Activated CD8-positive, alpha-beta memory T cell treated with anti-CD3 and anti-CD28 coated beads for 24 hours (primary cell): ENCODE results near the gene METAP1D.
"Not testable (repeated sequence)": the region's sequence is repeated elsewhere in the genome, so short reads cannot be mapped to it uniquely, and the experiment has no call there.

Experiments used
- DNase-seq: peaks from one replicate; pipeline ENCODE4 v3.0.0-alpha.2; 2020

Gene METAP1D

DNA sequence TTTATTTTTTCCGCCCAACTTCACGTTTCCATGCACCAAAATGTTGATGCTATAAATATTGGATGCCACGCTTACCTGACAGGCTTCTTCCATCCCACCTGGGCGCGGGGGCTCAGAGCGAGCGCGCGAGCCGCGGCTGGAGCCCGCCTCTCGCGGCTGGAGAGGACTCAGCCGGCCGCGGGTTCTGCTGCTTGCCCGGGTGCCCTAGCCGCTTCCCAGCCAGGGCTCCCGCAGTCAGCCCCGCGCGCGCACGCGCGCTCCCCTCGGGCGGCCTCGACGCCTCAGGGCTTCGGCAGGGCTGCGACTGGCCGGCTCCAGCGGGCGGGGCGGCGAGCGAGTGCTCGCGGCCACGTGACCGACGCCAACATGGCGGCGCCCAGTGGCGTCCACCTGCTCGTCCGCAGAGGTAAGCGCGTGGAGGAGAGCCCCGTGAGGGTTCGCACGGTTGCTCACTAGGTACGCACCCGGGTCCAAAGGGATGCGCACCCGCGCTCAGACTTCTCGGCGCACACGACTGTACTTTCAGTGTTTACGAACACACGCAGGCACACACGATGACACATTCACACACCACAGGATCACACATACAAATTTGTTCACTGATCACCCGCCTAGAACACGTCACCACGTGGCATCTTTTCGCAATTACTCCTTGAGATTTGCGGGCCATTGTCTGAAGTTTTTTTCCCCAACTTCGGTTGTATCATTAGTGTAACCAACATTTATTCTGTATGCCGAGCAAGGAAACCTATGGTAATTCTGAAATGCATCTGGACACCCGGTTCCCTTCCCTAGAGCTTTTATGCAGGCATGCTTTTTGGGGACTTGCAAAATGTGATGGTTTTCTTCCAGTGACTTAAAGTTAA is at the start of gene METAP1D:
METAP1D (plus strand) TSS at position 350 of the 866 bp plus-strand sequence; CDS start at position 367, 17 bp downstream.
- peak; percentile 94 for DNase-seq

DNA sequence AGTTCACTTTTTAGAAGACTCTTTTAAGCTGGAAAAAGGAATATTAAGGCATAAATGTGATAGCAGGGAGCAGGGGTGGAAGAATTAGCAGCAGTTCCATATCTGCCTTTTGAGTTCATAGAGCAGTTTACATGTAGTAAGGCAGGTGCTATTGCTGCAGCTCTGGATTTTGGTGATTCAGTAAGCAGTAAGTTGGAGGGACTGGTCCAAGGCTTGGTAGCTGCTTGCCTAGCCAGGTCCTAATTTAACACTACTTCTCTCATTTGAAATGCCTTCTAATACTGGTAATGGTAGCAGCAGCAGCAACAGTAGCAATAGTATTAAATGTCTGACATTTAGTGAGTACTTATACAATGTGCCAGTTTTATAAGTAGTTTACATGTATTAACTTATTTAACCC is 47.5 kb upstream of the METAP1D start:
- DNase-seq: no peak

DNA sequence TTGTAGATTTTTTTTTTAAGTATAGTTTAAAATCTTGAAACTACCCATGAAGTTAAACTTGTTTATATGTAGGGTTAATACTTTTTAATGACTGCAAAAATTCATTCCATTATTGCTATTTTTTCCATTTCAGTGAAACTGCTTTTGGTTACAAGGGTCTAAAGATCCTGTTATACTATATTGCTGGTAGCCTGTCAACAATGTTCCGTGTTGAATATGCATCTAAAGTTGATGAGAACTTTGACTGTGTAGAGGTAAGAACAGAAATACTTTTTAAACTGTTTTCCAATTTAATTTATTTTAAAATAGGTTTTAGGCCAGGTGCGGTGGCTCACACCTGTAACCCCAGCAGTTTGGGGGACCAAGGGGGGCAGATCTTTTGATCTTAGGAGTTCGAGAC is 47.0 kb upstream of the METAP1D start:
- no peak for DNase-seq

DNA sequence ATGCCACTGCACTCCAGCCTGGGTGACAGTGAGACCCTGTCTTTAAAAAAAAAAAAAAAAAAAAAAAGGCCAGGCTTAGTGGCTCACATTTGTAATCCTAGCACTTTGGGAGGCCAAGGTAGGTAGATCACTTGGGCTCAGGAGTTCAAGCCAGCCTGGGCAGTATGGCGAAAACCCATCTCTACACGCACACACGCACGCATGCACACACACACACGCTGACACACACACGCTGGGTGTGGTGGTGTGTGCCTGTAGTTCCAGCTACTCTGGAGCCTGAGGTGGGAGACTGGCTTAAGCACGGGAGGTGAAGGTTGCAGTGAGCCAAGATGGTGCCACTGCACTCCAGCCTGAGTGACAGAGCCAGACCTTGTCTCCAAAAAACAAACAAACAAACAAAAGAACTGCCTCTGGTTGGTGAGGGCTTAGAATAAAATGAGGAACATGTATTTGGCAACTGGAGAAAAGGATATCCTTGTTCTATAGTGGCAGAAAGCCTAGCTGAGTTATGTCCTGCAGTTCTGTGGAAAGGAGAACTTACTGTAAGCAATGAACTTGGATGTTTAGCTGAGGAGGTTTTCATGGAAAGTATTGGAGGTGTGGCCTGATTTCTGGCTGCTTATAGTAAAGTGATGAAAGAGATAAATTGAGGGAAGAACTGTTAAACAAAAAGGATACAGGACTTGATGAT is 43.5 kb upstream of the METAP1D start:
- no peak for DNase-seq

DNA sequence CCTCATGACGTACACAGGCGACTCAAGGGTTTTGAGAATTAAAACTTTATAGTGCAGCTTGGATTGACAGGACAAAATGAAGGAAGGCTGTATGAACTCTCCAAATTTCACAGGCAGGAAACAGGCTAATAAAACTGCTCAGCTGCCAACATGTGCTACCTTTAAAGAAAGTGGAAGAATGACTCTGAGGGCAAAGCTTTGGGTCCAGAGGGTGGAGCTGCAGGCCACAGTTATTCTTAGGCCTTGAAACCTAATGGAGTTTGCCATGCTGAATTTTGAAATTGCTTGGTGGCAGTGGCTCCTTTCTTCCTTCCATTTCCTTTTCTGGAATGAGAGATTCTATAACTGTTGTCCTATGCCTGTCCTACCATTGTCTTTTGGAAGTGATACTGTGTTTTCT is 42.7 kb upstream of the METAP1D start:
- DNase-seq: no peak

DNA sequence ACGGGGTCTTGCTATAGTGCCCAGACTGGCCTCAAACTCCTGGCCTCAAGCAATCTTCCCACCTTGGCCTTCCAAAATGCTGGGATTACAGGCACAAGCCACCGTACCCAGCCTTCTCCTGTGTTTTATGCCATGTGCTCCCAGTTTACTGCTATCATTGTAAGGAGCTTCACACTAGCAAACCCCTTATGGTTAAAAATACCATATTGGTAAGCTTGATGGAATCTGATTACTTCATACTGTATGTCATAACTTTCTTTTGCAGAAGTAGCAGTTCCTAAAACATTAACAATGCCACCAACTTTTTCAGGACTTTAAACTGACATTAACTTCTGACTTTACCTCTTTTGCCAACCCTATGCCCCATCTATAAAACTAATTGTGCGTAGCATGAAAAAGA is 41.3 kb upstream of the METAP1D start:
- DNase-seq: no peak

DNA sequence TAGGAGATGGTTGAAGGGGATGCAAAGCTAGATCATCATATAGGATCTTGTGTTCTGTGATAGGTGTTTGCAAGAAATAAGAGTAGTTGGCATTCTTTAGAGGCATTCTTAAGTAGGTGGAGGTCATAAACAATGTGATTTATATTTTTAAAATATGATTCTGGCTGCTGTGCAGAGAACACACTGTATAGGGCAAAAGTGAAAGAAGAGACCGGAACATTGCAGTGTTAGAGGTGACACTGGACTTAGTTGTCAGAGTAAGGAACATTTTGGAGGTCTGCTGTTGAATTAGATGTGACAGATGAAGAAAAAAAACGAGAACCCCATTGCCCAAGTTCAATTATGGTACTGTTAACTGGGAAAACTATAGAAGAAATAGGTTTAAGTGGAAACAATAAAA is 39.8 kb upstream of the METAP1D start:
- no peak for DNase-seq

DNA sequence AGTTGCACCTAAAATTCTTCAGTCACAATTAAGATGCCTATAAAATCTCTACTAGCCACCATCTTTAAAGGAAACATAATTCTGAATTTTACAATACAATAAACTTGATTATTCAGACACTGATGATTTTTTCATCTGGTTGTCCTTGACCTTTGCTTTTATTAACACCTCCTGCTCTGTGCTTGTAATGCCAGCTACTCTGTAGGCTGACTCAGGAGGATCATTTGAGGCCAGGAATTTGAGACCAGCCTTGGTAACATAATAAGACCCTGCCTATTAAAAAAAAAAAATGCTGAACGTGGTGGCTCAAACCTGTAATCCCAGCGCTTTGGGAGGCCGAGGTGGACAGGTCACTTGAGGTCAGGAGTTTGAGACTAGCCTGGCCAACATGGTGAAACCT is 39.2 kb upstream of the METAP1D start:
- no peak for DNase-seq

DNA sequence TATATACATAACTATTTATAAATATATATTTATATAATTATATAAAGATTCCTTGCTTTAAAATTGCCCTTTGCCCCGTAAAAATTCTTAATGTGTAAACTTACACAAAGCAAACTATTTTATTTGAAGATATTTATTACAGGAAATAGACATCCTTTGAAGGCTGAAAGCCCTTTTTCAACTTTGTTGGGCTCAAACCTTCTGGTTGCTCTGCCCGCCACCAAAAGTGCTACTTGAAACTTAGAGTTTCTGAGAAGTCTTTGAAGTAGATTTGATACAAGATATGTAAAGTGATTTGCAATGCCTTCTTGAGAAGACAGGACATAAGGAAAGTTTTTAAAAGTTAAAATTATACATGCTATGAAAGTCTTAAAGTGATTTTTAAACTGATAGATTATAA is 36.6 kb upstream of the METAP1D start:
- DNase-seq: no peak

DNA sequence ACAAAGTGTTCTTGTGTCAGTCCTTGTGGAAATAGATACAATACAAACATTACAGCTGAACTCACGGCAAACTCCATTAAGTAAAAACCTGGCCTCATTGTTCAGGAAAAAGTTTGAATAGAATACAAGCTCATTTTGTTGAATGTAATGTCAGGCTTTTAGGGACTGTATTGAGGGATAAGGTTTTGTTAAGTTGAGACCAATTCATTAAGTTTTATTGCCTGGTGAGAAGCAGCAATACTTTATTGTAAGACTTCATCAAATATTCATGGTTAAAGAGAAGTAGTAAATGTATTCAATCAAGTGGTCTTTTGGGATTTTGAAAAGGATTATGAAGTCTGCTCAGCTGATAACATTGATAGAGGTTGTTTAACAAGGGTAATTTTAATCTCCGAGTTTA is 35.4 kb upstream of the METAP1D start:
- DNase-seq: no peak

DNA sequence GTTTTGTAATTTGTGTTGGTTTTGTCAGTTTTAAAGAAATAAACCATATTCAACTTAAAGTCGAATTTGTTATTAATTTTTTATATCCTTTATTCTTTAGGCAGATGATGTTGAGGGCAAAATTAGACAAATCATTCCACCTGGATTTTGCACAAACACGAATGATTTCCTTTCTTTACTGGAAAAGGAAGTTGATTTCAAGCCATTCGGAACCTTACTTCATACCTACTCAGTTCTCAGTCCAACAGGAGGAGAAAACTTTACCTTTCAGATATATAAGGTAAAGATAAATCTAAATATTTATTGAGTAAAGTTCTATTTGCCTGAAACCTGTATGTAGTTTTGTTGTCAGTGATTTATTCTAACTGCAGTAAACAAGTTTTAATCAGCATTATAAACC is 34.5 kb upstream of the METAP1D start:
- no peak for DNase-seq

DNA sequence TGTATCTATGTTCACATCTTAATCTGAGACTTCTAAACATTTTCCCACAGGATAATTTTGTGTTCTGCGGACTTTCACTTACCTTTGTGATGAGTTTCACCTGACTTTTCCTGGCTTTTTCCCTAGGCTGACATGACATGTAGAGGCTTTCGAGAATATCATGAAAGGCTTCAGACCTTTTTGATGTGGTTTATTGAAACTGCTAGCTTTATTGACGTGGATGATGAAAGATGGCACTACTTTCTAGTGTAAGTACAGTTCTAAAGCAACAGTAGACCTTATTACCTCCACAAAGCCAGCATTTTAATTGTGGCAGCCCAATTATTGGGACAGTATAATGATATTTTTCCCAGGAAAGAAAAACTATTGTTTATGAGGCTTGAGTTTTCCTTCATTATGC is 34.1 kb upstream of the METAP1D start:
- DNase-seq: no peak

DNA sequence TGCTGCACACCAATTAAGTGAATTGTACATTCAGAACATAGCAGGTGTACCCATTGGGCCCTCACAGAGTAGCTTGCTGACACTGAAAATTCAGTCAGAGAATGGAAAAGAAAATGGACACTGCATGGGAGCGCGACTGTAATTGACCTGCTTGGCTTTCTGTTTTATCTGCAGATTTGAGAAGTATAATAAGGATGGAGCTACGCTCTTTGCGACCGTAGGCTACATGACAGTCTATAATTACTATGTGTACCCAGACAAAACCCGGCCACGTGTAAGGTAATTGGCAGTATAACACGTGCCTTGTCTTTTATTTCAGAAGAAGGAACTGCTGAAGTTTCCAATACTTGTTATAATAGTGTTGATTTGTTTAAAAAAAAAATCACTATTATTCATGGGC is 33.5 kb upstream of the METAP1D start:
- no peak for DNase-seq

DNA sequence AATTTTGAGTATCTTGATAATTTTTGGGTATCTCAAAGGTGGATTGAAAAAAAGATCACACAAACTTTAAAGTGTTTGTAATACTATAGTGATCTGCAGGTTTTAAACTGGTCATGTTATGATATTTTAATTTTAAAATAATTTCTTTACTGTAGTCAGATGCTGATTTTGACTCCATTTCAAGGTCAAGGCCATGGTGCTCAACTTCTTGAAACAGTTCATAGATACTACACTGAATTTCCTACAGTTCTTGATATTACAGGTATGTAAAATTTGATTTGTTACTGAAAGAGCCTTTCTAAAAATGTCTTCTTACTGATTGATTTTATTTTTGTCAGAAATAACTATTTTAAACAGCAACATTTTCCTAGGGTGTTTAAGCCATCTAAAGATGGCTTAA is 33.1 kb upstream of the METAP1D start:
- DNase-seq: no peak

DNA sequence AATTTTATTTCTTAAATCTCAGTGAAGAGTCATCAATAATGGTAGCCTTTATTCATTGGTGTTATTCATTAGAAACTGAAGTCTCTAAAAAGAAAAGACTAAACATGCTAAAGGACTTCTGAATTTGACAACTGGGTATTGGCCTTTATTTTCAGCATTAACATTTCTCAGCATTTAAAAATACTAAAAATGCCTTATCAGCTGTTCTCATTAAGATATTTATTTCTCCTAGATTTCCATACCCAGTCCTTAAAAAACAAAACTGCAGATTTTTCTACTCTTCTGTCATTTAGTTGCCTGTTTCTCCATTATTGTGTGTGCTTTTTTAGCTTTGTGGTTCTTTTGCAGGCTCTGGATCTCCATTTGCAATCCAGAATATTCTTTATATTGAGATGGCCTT is 31.2 kb upstream of the METAP1D start:
- DNase-seq: no peak

DNA sequence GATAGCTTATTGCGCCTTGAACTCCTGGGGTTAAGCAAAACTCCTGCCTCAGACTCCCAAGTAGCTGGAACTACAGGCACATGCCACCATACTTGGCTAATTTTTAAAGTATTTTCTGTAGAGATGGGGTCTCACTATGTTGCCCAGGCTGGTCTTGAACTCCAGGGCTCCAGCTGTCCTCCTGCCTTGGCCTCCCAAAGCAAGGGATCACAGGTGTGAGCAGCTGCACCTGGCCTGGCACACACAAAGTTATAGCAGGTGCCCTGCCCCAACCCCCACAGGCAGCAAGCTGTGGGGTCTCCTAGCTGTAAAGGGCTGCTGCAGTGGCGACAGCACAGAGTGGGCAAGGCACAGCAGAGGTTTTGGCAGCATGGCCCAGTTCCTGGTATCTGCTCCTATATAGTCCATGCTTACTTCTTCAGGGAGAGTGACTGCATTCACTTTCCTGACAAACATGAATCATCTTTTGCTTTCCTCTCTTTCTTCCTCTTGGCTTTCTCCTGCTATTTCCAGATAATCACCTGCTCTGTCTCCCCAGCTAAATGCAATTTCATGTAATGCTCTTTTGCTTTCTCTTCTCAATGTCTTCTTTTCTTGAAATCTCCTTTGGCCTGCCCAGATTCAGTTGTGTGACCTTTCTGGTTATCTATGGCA is 27.3 kb upstream of the METAP1D start:
- DNase-seq: no peak

DNA sequence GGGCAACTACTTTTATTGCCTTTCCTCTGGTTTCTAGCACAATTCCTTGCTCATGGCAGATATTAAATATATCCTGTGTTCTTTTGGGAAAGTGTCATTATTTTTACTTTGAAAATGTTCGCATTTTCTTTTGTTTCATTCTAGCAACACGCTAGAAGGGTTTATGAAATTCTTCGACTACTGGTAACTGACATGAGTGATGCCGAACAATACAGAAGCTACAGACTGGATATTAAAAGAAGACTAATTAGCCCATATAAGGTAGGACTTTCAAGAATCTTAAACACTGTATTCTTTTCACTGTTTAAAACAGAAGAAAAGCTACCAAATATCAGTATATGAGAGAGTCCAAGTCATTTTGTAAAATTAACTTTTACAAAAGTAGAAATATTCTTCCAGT is 20.6 kb upstream of the METAP1D start:
- DNase-seq: no peak

DNA sequence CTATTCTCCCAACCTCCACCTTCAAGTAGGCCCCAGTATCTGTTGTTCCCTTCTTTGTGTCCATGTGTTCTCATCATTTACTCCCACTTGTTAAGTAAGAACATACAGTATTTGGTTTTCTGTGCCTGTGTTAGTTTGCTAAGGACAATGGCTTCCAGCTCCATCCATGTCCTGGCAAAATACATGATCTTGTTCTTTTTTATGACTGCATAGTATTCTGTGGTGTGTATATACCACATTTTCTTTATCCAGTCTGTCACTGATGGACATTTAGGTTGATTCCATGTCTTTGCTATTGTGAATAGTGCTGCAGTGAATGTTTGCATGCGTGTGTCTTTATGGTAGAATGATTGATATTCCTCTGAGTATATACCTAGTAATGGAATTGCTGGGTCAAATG is 15.8 kb upstream of the METAP1D start:
- DNase-seq: not testable (repeated sequence)

DNA sequence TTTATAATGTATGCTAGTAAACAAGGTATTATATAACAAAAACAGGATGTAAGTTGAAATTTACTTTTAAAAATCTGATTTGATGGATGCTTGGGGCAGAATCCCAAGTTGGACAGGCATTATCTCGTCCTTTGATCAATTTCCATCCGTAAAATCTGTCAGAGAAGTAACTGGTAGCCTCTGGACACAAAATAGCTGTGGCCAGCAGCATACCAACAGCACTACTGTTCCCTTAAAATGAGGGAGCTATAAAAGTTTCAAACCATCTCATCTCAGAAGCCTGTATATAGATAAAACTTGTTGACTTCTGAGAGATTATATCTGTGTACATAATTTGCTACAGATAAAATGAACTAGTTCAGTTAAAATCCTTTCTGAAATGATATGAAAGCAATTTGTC is 14.7 kb upstream of the METAP1D start:
- DNase-seq: no peak

DNA sequence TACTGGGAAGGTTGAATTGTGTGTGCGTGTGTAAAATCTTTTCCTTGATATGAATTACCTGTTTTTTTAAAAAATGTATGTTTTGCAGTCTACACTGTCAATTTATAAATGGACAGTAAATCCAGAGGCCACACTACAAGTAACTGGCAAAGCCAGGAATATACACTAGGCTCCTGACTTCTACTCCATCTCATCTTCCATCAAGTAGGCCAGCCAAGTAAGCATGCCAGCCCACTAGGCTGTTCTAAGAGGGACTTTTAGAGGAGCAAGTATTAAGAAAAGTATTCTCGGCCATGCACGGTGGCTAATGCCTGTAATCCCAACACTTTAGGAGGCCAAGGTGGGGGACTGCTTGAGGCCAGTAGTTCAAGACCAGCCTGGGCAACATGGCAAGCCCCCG is 13.0 kb upstream of the METAP1D start:
- no peak for DNase-seq

DNA sequence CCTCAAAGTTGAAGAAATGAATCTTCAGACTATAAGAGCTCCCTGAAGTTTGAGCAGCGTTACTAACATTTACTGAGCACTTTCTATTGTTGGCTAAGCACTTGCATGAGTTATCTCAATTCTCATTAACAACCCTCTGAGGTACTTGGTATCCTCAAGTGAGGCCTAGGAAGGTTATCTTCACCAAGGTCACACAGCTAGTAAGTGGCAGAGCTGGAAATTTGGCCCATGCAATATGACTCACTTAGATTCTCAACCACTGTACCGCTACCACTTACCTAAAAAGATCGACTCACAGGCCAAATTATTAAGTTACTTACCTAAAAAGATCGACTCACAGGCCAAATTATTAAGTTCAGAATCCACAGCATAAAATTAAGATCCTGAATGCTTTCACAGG is 8.7 kb upstream of the METAP1D start:
- DNase-seq: no peak

DNA sequence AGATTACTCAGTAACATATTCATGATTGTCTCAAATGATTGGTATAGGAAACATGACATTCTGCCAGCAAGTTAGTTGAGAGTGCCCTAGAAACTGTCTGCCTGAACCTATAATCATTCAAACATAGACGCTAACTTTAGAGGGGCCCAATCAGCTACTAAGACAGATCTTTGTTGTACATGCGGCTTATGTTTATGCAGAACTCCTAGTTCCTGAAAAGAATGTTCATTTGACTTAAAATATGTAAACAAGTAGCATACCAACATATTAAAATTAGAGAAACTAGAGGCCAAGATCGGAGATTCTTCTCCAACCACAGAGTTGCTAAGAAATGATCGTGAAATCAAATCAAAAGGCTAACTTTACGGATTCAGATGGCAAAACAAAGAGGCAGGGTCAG is 4.2 kb upstream of the METAP1D start:
- DNase-seq: no peak

DNA sequence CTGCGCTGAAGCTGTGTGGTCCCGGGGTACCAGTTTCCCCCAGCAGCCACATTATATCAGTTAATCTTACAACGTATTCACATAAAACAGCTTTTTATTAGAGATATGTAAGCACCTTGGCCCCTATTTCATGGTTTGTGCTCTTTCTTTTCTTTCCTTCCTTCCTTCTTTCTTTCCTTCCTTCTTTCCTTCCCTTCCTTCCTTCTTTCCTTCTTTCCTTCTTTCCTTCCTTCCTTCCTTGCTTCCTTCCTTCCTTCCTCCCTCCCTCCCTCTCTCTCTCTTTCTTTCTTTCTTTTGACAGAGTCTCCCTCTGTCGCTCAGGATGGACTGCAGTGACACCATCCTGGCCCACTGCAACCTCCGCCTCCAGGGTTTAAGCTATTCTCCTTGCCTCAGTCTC is 3.7 kb upstream of the METAP1D start:
- DNase-seq: no peak

DNA sequence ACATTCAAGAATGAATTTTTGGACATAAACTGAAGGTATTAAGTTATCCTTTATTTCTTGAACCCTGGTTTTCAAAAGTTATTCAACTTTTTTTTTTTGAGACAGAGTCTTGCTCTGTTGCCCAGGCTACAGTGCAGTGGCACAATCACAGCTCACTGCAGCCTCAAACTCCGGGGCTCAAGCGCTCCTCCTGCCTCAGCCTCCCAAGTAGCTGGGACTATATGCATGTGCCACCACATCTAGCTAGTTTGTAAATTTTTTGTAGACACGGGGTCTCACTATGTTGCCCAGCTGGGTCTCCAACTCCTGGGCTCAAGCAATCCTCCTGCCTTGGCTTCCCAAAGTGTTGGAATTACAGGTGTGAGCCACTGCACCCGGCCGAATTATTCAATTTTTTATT is 2.7 kb upstream of the METAP1D start:
- DNase-seq: not testable (repeated sequence)
